ENCODE data around the gene DPH2. TPM values are rescaled to one million over a fixed set of nuclear protein-coding genes. Genes with fewer than 3 reads are reported as not detected.

The DPH2 gene
- polyA plus RNA-seq, 1 donor from 2014 or later: 26.0 TPM

DNA sequence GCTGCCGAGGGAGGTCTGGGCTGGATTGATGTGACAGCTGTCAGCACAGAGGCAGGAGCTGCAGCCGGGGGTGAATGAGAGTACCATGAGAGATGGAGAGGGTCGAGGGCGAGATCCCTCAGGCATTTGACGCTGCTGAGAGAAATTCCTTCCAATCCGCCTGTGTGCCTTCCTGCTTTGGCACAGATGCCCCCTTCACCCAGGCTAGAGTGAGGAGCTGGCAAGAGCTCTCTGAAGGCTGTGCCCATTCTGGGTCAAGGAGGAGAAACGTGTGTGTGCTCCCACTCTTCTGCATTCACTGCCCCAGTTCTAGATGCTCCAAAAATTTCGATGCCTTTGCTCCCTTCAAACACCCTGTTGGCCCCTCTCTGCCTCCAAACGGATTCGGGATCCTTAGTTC is 31.4 kb upstream of the DPH2 start:
- Histone ChIP-seq H3K27ac (ENCODE audit: low read length) (no peak overlapping the region), H3K9me2 (ENCODE audit: insufficient read depth, low read length) (no peaks in the 10 kb centered on the region), H3K79me2 (replicated peaks; ENCODE audit: insufficient read depth, low read length) (no peaks in the 10 kb centered on the region), H3K36me3 (ENCODE audit: insufficient read depth, low read length) (no peaks in the 10 kb centered on the region), H3K4me3 (ENCODE audit: low read length) (no peak overlapping the region), H3K4me2 (ENCODE audit: low read length) (no peak overlapping the region), H3F3A (ENCODE audit: insufficient read depth, low read length, poor library complexity, severe bottlenecking) (no peaks in the 10 kb centered on the region), H4K20me1 (ENCODE audit: insufficient read depth) (no peaks in the 10 kb centered on the region), H3K27me3 (ENCODE audit: insufficient read depth, low read depth, low read length) (peaks cover 26% of the 10 kb centered on the region), H3K9ac (ENCODE audit: low read length) (no peak overlapping the region), H3K9me3 (ENCODE audit: low read length) (no peaks in the 10 kb centered on the region), H2AFZ (ENCODE audit: low read depth, low read length) (no peak overlapping the region)
- no peak for TF ChIP-seq RAD21 (conservative IDR thresholded peaks at IDR 0.05)
- TF ChIP-seq EZH2 (IDR thresholded peaks at IDR 0.05; ENCODE audit: borderline replicate concordance, insufficient read depth, low read length, poor library complexity, severe bottlenecking): no peak

DNA sequence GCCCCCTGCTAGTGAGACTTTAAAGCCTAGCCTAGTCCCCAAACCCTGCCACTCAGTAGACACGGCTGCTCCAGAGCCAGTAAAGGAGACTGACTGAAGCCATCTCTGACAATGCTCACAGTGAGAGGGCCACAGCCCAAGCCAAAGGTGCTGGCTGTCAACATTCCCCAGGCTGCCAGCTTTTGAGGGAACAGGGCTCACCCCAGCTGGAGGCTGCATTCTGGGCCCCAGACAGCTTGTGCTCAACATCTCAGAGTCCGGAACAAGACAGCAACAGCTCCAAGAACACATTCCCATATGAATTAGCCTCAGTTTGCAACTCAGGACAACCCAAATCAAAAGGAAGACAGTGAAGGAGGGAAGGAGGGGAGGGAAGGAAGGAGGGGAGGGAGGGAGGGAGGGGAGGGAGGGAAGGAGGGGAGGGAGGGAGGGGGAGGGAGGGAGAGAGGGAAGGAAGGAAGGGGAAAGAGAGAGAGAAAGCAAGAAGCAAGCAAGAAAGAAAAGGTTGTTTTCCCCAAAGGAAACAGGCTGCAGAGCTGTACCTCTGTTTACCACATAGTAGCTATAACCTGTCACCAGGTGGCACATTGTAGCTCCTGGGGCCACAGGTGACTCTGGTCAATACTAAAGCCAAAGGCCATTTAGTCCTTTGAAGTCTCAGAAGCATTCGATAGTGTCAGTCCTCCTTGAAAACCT is 30.8 kb upstream of the DPH2 start:
- Histone ChIP-seq H3K4me2 (ENCODE audit: low read length) (no peak overlapping the region), H3K27ac (ENCODE audit: low read length) (no peak overlapping the region), H4K20me1 (ENCODE audit: insufficient read depth) (no peaks in the 10 kb centered on the region)

More for the DNA sequence above, 30.8 kb upstream of the DPH2 start:
- H3K79me2 ChIP-seq (replicated peaks; ENCODE audit: insufficient read depth, low read length): no peaks in the 10 kb centered on the region
- H3K9me2 ChIP-seq (ENCODE audit: insufficient read depth, low read length): no peaks in the 10 kb centered on the region
- no peak overlapping the region for H2AFZ ChIP-seq (ENCODE audit: low read depth, low read length)
- no peaks in the 10 kb centered on the region for H3K9me3 ChIP-seq (ENCODE audit: low read length)
- no peak overlapping the region for H3K9ac ChIP-seq (ENCODE audit: low read length)
- H3F3A ChIP-seq (ENCODE audit: insufficient read depth, low read length, poor library complexity, severe bottlenecking): no peaks in the 10 kb centered on the region
- H3K27me3 ChIP-seq (ENCODE audit: insufficient read depth, low read depth, low read length): peaks cover 20% of the 10 kb centered on the region
- TF ChIP-seq POLR2AphosphoS5 (IDR thresholded peaks at IDR 0.05): no peak
- TF ChIP-seq TAF1 (IDR thresholded peaks at IDR 0.05; ENCODE audit: low read depth): no peak
- no peak for TF ChIP-seq RAD21 (conservative IDR thresholded peaks at IDR 0.05)
- TF ChIP-seq EZH2 (IDR thresholded peaks at IDR 0.05; ENCODE audit: borderline replicate concordance, insufficient read depth, low read length, poor library complexity, severe bottlenecking): no peak
- TF ChIP-seq, protein P1, sequence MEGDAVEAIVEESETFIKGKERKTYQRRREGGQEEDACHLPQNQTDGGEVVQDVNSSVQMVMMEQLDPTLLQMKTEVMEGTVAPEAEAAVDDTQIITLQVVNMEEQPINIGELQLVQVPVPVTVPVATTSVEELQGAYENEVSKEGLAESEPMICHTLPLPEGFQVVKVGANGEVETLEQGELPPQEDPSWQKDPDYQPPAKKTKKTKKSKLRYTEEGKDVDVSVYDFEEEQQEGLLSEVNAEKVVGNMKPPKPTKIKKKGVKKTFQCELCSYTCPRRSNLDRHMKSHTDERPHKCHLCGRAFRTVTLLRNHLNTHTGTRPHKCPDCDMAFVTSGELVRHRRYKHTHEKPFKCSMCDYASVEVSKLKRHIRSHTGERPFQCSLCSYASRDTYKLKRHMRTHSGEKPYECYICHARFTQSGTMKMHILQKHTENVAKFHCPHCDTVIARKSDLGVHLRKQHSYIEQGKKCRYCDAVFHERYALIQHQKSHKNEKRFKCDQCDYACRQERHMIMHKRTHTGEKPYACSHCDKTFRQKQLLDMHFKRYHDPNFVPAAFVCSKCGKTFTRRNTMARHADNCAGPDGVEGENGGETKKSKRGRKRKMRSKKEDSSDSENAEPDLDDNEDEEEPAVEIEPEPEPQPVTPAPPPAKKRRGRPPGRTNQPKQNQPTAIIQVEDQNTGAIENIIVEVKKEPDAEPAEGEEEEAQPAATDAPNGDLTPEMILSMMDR (IDR thresholded peaks at IDR 0.05; ENCODE audit: poor library complexity, severe bottlenecking): no peak
- TF ChIP-seq, protein P2, sequence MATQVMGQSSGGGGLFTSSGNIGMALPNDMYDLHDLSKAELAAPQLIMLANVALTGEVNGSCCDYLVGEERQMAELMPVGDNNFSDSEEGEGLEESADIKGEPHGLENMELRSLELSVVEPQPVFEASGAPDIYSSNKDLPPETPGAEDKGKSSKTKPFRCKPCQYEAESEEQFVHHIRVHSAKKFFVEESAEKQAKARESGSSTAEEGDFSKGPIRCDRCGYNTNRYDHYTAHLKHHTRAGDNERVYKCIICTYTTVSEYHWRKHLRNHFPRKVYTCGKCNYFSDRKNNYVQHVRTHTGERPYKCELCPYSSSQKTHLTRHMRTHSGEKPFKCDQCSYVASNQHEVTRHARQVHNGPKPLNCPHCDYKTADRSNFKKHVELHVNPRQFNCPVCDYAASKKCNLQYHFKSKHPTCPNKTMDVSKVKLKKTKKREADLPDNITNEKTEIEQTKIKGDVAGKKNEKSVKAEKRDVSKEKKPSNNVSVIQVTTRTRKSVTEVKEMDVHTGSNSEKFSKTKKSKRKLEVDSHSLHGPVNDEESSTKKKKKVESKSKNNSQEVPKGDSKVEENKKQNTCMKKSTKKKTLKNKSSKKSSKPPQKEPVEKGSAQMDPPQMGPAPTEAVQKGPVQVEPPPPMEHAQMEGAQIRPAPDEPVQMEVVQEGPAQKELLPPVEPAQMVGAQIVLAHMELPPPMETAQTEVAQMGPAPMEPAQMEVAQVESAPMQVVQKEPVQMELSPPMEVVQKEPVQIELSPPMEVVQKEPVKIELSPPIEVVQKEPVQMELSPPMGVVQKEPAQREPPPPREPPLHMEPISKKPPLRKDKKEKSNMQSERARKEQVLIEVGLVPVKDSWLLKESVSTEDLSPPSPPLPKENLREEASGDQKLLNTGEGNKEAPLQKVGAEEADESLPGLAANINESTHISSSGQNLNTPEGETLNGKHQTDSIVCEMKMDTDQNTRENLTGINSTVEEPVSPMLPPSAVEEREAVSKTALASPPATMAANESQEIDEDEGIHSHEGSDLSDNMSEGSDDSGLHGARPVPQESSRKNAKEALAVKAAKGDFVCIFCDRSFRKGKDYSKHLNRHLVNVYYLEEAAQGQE (IDR thresholded peaks at IDR 0.05; ENCODE audit: borderline replicate concordance): no peak
- TF ChIP-seq EP300 (conservative IDR thresholded peaks at IDR 0.05; ENCODE audit: poor library complexity, severe bottlenecking): no peak
- no peak for TF ChIP-seq SMC3 (conservative IDR thresholded peaks at IDR 0.05; ENCODE audit: poor library complexity)
- TF ChIP-seq MXI1 (conservative IDR thresholded peaks at IDR 0.05; ENCODE audit: poor library complexity, severe bottlenecking): no peak
- H3K36me3 ChIP-seq (ENCODE audit: insufficient read depth, low read length): no peaks in the 10 kb centered on the region
- H3K4me3 ChIP-seq (ENCODE audit: low read length): no peak overlapping the region
